Thyroid gland (tissue), 4 donors: ENCODE data around the gene GPC6. TPM values are rescaled to one million over a fixed set of nuclear protein-coding genes. Genes with fewer than 3 reads are reported as not detected.

Experiments used
- DNase-seq, 2 donors: peaks; one replicate each; pipeline ENCODE4 v3.0.0-alpha.2; 2019
- H3K27ac ChIP-seq, 3 donors: fragments of 200-600 bp; sonication (generic); 1 replicate in 2 of 3; 2 replicates in 1 of 3; pipeline ENCODE4 v1.5.1; 2016 to 2019; ENCODE audit warnings: mild to moderate bottlenecking in 1 of 3, moderate library complexity in 1 of 3
- H3K27me3 ChIP-seq: fragments of 200-600 bp; sonication (generic); one replicate; pipeline ENCODE4 v1.5.1; 2019
- H3K36me3 ChIP-seq, 2 donors: fragments of 200-600 bp; sonication (generic); one replicate each; pipeline ENCODE4 v1.5.1; 2016 to 2019
- H3K4me1 ChIP-seq, 2 donors: fragments of 200-600 bp; sonication (generic); one replicate each; pipeline ENCODE4 v1.5.1; 2017 to 2019
- H3K4me3 ChIP-seq, 3 donors: fragments of 200-600 bp; sonication (generic); replicated peaks in 1 of 3; 1 replicate in 2 of 3; 2 replicates in 1 of 3; pipeline ENCODE4 v1.5.1; 2016; ENCODE audit warnings: mild to moderate bottlenecking in 1 of 3
- H3K9me3 ChIP-seq: fragments of 200-600 bp; sonication (generic); one replicate; pipeline ENCODE4 v1.5.1; 2017
- CTCF ChIP-seq, 6 experiments: fragments of 200-600 bp in 3 of 6; fragments of 450-650 bp in 3 of 6; sonication (generic) in 3 of 6; IDR thresholded peaks; one replicate each; pipeline ENCODE4 v1.5.1; 2016 to 2019; ENCODE audit warnings: antibody characterized with exemption in 6 of 6, mild to moderate bottlenecking in 2 of 6, inconsistent platforms in 1 of 6, moderate library complexity in 1 of 6
- POLR2A ChIP-seq, 2 donors: fragments of 450-650 bp; IDR thresholded peaks; one replicate each; pipeline ENCODE4 v1.6.1; 2017; ENCODE audit warnings: antibody characterized with exemption in 2 of 2, mild to moderate bottlenecking in 2 of 2, moderate library complexity in 1 of 2
- WGBS, 2 donors: methylation state at CpG; one replicate each; pipeline ENCODE4 v1.1.5; 2017; 5-methylcytosine and 5-hydroxymethylcytosine counted together
- intact Hi-C: fragments of 100-400 bp; cut with DNase I; formaldehyde crosslinking; loops from one replicate; pipeline ENCODE4 v1.15.1; 2023
- total RNA-seq, 4 donors: library from RNA; depleted of rRNA; stranded (reverse); fragments of >200 nt; gene quantifications; one replicate each; pipeline ENCODE4 v1.2.3, GENCODE V29; 2016

Gene GPC6
- total RNA-seq, 4 donors from 2014 or later: 2.8 to 13.4 (median 7.5) TPM

DNA sequence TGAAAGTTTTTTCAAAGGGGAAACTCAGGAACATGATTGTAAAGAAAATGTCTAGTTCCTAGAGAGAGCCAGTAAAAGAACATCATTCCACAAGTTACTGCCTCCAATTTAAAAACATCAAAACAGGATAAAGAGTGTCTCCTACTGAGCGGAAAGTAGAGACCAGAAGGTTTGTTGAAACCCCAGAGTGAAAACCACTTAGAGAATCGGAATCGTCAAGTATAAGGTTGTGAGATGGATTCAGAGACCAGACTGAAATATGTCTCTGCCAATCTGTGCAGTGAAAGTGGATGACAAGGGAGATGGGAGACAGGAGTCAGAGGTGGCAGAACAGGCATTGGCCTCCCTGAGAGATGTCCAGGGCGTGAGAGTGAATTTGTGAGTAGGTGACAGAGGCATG is 133.4 kb downstream of the GPC6 start:
- Histone ChIP-seq H3K27ac (no peak overlapping the region), H3K4me3 (no peak overlapping the region), H3K4me1 (no peaks in the 10 kb centered on the region), H3K27me3 (no peaks in the 10 kb centered on the region), H3K9me3 (no peaks in the 10 kb centered on the region), H3K36me3 (no peaks in the 10 kb centered on the region)
- 81 to 86% methylated on average over 4 of the region's 4 CpGs for WGBS, 2 donors
- TF ChIP-seq CTCF (IDR thresholded peaks at IDR 0.05) (no peak), POLR2A (IDR thresholded peaks at IDR 0.05) (no peak)
- DNase-seq: no peak
- intact Hi-C loops: no loop called here

- no peak for DNase-seq
- Histone ChIP-seq H3K36me3 (no peaks in the 10 kb centered on the region), H3K9me3 (no peaks in the 10 kb centered on the region), H3K4me3 (no peak overlapping the region), H3K4me1 (no peaks in the 10 kb centered on the region), H3K27ac (no peak overlapping the region), H3K27me3 (no peaks in the 10 kb centered on the region)
- 26 to 48% methylated on average over 3 of the region's 3 CpGs for WGBS, 2 donors
- intact Hi-C loops: no loop called here
- TF ChIP-seq CTCF (IDR thresholded peaks at IDR 0.05): no peak
- no peak for TF ChIP-seq POLR2A (IDR thresholded peaks at IDR 0.05)
Measured at GRCh38 chr13:93361703-93362102, 135.1 kb downstream of the GPC6 start.

DNA sequence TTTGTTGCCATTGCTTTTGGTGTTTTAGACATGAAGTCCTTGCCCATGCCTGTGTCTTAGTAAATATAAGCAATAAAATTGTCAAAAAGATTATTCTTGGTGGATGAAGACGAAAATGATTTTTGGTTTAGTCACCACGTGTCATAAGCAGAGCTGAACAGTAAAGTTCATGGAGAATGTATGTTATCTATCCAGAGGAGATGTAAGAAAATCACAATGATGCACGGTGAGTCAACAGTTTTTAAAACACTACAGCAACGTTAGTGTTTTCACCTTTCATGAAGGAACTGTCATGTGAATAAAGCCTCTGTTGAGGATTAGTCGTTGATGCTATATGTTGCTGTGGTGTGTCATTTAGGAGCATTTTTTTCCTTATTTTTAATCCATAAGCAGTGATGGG is 137.6 kb downstream of the GPC6 start:
- no peak for DNase-seq
- H3K4me3 ChIP-seq: no peak overlapping the region
- intact Hi-C loops: no loop called here
- H3K27me3 ChIP-seq: no peaks in the 10 kb centered on the region
- no peaks in the 10 kb centered on the region for H3K4me1 ChIP-seq
- no peaks in the 10 kb centered on the region for H3K36me3 ChIP-seq
- WGBS, 2 donors: 87 to 90% methylated on average over 5 of the region's 5 CpGs
- no peaks in the 10 kb centered on the region for H3K9me3 ChIP-seq
- H3K27ac ChIP-seq: no peak overlapping the region
- TF ChIP-seq CTCF (IDR thresholded peaks at IDR 0.05) (no peak), POLR2A (IDR thresholded peaks at IDR 0.05) (no peak)

DNA sequence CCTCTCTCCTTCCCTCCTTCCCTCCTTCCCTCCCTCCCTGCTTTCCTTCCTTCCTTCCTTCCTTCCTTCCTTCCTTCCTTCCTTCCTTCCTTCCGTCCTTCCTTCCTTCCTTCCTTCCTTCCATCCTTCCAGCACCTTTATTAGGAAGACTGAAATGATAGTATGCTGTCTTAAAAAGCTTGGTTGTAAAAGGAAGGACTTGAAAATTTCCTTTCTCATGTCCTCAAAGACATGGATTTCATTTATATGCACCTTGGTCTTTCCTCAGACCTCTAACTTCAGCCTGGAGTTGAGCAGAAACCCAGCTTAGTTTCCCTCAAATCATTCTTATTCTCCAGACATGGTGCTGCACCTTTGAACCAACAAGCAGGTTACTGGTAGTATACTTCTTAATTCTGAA is 141.7 kb downstream of the GPC6 start:
- no peak for TF ChIP-seq POLR2A (IDR thresholded peaks at IDR 0.05)
- TF ChIP-seq CTCF (IDR thresholded peaks at IDR 0.05): no peak
- intact Hi-C loops: no loop called here
- Histone ChIP-seq H3K9me3 (no peaks in the 10 kb centered on the region), H3K27ac (no peak overlapping the region), H3K27me3 (no peaks in the 10 kb centered on the region), H3K36me3 (no peaks in the 10 kb centered on the region), H3K4me3 (no peak overlapping the region), H3K4me1 (no peaks in the 10 kb centered on the region)
- 62 to 86% methylated on average over 1 of the region's 1 CpG for WGBS, 2 donors
- DNase-seq: no peak

- no peaks in the 10 kb centered on the region for H3K27me3 ChIP-seq
- no peaks in the 10 kb centered on the region for H3K36me3 ChIP-seq
- H3K27ac ChIP-seq: no peak overlapping the region
- TF ChIP-seq POLR2A (IDR thresholded peaks at IDR 0.05) (no peak), CTCF (IDR thresholded peaks at IDR 0.05) (no peak)
- no peak overlapping the region for H3K4me3 ChIP-seq
- H3K4me1 ChIP-seq: no peaks in the 10 kb centered on the region
- intact Hi-C loops: no loop called here
- no peak for DNase-seq
- no peaks in the 10 kb centered on the region for H3K9me3 ChIP-seq
Measured at GRCh38 chr13:93368718-93369117, 142.1 kb downstream of the GPC6 start.
